NCI-H446 (cell line): ENCODE results near the gene TMED5.
A peak's percentile ranks its signal among the peaks of the same experiment; 100 is the strongest.
"Not testable (repeated sequence)": the region's sequence is repeated elsewhere in the genome, so short reads cannot be mapped to it uniquely, and the experiment has no call there.

ENCODE experiments used
- DNase-seq, 2 experiments: peaks; one replicate each; lab custom pipeline; 2025; lab: John Stamatoyannopoulos, UW

Gene TMED5

DNA sequence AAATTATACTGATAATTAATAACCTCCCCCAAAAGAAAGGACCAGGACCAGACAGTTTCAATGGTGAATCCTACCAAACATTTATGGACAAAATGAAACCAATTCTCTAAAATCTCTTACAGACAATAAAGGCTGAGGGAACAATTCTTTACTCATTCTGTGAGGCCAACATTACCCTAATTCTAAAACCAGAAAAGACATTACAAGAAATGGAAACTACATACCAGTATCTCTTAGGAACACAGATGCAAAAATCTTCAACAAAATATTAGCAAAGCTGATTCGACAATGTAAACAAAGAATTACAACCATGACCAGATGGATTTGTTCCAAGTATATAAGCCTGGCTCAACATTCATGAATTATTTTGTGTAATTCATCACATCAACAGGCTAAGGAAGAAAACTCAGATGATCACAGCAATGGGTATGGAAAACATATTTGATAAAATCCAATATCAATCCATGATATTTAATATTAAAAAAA lies 8.6 kb downstream of the TMED5 start:
- no peak for DNase-seq

GRCh38 chr1:93170141-93170678 lies 10.0 kb downstream of the TMED5 start:
- not testable (repeated sequence) for DNase-seq

DNA sequence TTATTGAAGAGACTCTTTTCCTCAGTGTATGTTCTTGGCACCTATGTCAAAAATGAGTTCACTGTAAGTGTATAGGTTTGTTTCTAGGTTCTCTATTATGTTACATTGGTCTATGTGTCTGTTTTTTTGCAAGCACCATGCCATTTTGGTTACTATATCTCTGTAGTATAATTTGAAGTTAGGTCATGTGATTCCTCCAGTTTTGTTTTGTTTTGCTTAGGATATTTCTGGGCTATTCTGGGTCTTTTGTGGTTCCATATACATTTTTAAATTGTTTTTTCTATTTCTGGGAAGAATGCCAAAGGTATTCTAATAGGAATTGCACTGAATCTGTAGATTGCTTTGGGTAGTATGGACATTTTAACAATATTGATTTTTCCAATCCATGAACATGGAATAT lies 13.2 kb downstream of the TMED5 start:
- DNase-seq: no peak

DNA sequence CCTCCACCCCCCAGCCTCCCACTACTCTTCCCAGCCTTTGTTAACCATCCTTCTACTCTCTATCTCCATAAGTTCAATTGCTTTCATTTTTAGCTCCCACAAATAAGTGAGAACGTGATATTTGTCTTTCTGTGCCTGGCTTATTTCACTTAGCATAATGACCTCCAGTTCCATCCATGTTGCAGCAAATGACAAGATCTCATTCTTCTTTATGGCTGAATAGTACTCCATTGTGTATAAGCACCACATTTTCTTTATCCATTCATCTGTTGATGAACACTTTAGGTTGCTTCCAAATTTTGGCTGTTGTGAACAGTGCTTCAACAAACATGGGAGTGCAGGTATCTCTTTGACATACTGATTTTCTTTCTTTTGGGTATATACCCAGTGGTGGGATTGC lies 14.3 kb downstream of the TMED5 start:
- DNase-seq: not testable (repeated sequence)

DNA sequence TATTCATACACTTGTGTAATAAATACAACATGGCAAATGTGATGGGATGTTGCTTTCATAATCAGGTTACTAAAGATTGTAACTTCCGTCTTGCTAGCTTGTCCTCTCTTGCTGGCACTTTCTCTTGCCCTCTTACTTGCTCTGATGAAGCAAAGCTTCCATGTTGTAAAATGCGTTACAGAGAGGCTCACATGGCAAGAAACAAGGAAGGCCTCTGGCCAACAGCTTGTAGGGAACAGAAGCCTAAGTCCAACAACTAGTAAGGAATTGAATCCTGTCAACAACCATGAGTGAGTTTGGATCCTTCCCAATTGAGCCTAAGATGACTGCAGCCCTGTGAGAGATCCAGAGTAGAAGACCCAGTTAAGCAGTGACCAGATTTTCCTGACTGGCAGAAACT lies 15.4 kb downstream of the TMED5 start:
- peak in 1 of 2 experiments; percentile 9 for DNase-seq

- DNase-seq: not testable (repeated sequence)
Measured at GRCh38 chr1:93163314-93163713, 16.9 kb downstream of the TMED5 start.

- DNase-seq: no peak
Measured at GRCh38 chr1:93159337-93159736, 20.9 kb downstream of the TMED5 start.

DNA sequence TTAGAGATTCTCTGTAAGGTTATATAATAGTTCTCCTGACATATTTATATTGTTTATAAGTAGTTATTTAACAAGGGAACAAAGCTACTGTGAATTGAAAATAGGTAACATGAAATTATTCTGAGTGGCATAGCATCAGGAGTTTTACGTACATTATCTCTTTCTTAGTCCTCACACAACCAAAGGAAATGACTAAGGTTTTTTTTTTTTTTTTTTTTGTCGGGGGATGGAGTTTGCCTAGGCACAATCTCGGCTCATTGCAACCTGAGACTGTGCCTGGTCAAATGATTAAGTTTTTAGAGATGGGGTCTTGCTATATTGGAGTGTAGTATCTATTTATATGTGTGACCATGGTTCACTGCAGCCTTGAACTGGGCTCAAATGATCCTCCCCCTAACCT lies 24.9 kb downstream of the TMED5 start:
- no peak for DNase-seq

- DNase-seq: no peak
Measured at GRCh38 chr1:93154898-93155297, 25.3 kb downstream of the TMED5 start.

- DNase-seq: no peak
Measured at GRCh38 chr1:93152835-93153234, 27.4 kb downstream of the TMED5 start.

GRCh38 chr1:93151474-93151873 lies 28.7 kb downstream of the TMED5 start:
- no peak for DNase-seq

- no peak for DNase-seq
Measured at GRCh38 chr1:93150729-93151128, 29.5 kb downstream of the TMED5 start.

DNA sequence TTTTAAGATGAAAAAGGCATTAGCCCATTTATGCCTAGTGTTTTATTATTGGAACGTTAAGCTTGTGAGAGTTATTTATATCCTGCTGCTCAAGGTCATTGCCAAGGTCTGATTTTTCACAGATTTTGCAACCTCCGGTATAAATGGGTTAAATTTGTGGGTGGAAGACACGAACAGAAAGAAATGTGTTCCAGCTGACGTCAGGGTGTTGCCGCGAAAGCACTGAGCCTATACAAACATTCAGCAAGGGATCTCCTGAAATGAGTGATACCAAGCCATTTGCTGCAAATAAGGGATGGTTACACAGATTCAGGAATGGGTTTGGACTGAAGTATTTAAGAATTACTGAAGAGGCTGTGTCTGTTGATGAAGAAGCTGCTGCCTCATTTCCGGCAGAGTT lies 32.2 kb downstream of the TMED5 start:
- no peak for DNase-seq

DNA sequence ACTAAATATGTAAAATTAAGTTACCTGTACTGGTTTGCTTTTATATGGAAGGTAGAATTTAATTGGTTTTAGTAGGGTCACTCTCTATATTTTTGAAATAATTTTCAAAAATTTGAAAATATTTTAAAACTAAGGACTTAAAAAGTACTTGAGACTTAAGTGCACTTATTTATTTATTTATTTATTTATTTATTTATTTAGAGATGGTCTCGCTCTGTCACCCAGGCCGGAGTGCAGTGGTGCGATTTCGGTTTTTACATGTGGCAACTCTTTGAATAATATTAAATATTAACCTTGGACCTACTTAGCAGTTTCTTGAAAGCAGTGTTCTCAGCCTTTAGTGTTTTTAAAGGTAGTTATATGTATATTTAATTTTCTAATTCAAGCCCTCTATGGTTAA lies 36.4 kb downstream of the TMED5 start:
- DNase-seq: no peak

DNA sequence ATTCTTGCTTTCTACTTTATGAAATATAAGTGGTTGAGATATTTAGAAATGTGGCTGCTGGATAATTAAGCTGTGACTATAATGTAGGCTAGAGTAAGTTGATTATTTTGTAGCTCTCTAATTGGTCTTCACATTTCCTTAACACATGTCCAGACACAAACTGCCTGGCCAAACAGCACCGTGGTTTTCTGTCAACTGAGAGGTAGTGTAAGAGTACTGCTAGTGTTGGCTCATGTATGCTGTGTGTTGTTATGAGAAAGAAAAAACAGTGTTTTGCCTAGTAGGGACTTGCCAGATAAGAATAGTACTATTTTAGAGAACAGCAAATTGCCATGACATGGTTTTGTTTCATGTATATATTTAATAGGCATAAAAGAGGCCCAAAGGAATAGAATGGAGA lies 37.1 kb downstream of the TMED5 start:
- no peak for DNase-seq

DNA sequence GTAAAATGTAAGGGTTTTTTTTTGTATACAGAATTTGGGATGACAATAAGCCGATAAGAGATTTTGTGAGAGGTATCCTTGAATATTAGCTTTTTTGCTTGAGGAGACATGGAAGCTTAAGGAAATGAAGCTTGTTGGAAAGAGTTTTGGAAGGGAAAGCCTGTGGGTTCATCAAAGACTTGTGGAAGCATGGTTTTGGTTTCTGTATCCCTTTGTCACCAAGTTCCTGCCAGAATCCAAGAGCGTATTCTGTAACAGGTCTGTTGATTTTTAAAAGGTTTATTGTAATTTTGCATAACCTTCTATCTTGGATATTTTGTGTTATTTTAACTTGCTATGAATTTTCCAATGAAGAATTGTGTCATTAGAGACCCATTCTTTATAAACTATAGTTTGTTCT lies 38.1 kb downstream of the TMED5 start:
- no peak for DNase-seq

GRCh38 chr1:93140106-93140505 lies 40.1 kb downstream of the TMED5 start:
- DNase-seq: no peak

DNA sequence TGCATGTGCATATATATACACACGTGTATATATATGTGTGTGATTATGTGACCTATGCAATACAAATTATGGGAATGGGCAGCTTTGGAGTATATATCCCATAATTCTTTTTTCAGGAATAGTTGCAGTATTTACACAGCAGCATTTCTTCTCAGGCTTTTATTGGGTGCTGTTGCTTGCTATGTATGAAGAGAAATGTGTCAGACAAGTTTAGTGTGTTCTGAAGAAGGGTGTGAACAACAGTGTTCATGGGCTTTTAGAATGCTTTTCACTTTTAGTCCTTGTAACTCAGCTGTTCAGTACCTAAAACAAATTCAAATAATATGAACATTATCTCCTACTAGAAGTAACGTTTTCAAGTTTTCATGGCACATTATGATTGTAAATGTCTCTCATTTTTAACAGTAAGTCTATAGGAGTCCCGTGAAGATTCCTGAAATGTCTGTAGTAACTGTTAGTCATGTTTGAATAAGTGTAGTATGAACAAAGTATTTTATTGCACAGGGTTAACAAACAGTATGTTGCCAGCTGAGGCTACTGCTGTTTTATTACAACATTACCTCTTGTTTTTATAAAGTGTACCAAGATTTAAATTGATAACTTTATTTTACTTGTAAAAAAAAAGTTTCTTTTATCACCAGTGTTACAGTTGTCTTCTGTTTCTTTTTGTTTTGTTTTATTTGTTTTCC lies 42.5 kb downstream of the TMED5 start:
- no peak for DNase-seq

- no peak for DNase-seq
Measured at GRCh38 chr1:93136445-93136844, 43.8 kb downstream of the TMED5 start.

DNA sequence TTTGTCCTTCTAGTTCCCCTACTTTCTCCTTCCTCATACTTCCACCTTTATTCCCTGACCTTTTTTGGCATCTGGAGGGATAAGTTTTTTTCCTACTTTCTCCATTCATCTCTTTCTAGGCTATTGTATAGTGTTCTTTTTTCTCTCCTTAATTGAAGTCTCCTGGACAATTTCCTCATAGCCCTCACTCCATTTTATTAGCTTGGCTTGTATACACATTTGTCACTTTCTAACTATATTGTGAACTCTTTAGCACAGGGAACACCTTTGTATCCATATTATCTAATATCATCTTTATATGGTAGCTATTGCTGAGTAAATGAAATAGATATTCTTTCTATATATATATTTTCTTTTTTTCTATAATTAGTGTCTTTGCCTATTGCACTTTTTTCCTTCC lies 47.6 kb downstream of the TMED5 start:
- no peak for DNase-seq

DNA sequence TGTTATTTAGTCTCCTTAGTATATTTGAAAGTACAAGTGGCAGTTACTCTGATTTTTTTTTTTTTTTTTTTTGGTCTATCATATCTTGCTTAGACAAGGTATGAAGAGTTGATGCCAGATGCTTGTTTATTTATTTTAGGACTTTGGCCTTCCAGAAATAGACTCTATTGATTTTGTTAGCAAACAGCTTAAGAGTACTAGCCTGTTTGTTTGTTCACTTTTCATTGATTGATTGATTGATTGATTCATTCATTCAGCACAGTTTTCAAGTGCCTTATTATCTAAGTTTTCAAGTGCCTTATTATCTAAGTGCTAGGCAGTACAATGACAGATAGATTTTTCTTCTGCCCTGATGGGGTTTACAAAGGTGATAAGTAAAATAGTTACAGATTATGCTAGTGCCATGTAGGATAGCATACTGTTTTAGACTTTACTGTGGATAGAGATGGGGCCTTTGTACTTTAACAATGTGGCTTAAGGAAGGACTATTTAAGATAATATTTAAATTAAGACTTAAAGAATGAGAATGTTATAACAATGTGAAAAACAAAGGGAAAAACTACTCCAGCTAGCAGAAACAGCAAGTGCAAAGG lies 50.6 kb downstream of the TMED5 start:
- no peak for DNase-seq

DNA sequence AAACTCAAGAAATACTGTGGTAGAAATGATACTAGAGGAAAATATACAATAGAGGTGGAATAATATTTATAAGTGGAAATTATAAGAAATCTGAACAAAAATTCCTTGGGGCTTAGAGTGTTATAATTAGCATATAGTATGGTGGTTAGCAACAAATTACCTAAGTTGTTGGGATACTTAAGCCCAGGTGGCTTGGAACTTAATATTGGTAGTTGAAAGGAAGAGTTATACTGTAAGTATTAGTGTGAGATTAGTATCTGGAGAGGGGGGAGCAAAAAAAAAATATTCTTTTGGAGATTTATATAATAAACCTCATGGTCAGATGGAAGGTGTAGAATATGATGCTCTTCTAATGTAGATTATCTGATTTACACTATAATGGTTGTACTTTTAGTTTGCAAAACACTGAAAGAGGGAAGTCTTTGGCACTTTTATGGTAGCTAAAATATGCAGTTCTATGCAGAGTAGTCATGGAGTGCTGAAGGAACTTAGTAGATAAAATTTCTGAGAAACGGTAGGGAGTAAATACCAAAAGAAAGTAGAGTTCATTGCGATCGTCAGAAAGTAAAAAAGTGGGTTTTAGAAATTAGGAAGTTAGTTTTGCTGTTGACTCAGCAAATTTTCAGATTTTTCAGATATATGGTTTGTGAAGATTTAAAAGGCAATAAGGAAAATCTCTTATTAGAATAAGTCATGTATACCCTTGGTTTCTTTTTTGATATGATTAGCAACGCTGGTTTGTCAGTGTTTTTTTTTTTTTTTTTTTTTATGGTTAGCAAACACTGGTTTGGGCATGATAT lies 55.5 kb downstream of the TMED5 start:
- no peak for DNase-seq
